Trophoblast cell (in vitro differentiated cells and primary cell): ENCODE results near the gene CDC45.

Experiments
- DNase-seq, 2 donors: peaks; one replicate each; pipeline ENCODE4 v3.0.0-alpha.2; 2016
- H2AFZ ChIP-seq: 2 replicates; pipeline ENCODE4 v1.6.1; 2013; ENCODE audit warnings: low read length, moderate library complexity, mild to moderate bottlenecking; ENCODE audit not compliant: insufficient read depth, poor library complexity
- H2AK5ac ChIP-seq: 2 replicates; pipeline ENCODE4 v1.6.1; 2013; ENCODE audit warnings: mild to moderate bottlenecking, low read length
- H2BK120ac ChIP-seq: 2 replicates; pipeline ENCODE4 v1.6.1; 2013; ENCODE audit warnings: low read length, mild to moderate bottlenecking, moderate library complexity; ENCODE audit not compliant: insufficient read depth, poor library complexity
- H2BK12ac ChIP-seq: 2 replicates; pipeline ENCODE4 v1.6.1; 2013; ENCODE audit warnings: mild to moderate bottlenecking, low read length, moderate library complexity
- H2BK5ac ChIP-seq: 2 replicates; pipeline ENCODE4 v1.6.1; 2013; ENCODE audit warnings: low read length, low read depth, moderate library complexity, mild to moderate bottlenecking; ENCODE audit not compliant: poor library complexity
- H3K14ac ChIP-seq: 2 replicates; pipeline ENCODE4 v1.6.1; 2013; ENCODE audit warnings: mild to moderate bottlenecking, low read length
- H3K18ac ChIP-seq: 2 replicates; pipeline ENCODE4 v1.6.1; 2013; ENCODE audit warnings: mild to moderate bottlenecking, low read length
- H3K23ac ChIP-seq: 2 replicates; pipeline ENCODE4 v1.6.1; 2013; ENCODE audit warnings: low read length
- H3K27ac ChIP-seq: 2 replicates; pipeline ENCODE4 v1.5.1; 2013; ENCODE audit warnings: low read depth, mild to moderate bottlenecking, inconsistent platforms, low read length, moderate library complexity
- H3K27me3 ChIP-seq: 2 replicates; pipeline ENCODE4 v1.6.1; 2013; ENCODE audit warnings: inconsistent platforms, mild to moderate bottlenecking, low read length, moderate library complexity; ENCODE audit not compliant: insufficient read depth
- H3K36me3 ChIP-seq, 2 experiments: 1 replicate in 1 of 2; 2 replicates in 1 of 2; pipeline ENCODE4 v1.6.1; 2013; ENCODE audit warnings: low read length in 2 of 2, mild to moderate bottlenecking in 2 of 2, moderate library complexity in 1 of 2; ENCODE audit not compliant: insufficient read depth in 2 of 2, control insufficient read depth in 1 of 2
- H3K4ac ChIP-seq: 2 replicates; pipeline ENCODE4 v1.6.1; 2013; ENCODE audit warnings: low read depth, mild to moderate bottlenecking, low read length, moderate library complexity
- H3K4me1 ChIP-seq, 2 experiments: 1 replicate in 1 of 2; 2 replicates in 1 of 2; pipeline ENCODE4 v1.6.1; 2013; ENCODE audit warnings: low read length in 2 of 2, mild to moderate bottlenecking in 2 of 2, moderate library complexity in 1 of 2; ENCODE audit not compliant: insufficient read depth in 2 of 2, control insufficient read depth in 1 of 2
- H3K4me2 ChIP-seq: 2 replicates; pipeline ENCODE4 v1.6.1; 2013; ENCODE audit warnings: inconsistent platforms, mild to moderate bottlenecking, low read length, moderate library complexity
- H3K4me3 ChIP-seq: 2 replicates; pipeline ENCODE4 v1.5.1; 2013; ENCODE audit warnings: mild to moderate bottlenecking, low read depth, low read length, inconsistent platforms
- H3K79me1 ChIP-seq: one replicate; pipeline ENCODE4 v1.6.1; 2013; ENCODE audit warnings: low read length
- H3K79me2 ChIP-seq: 2 replicates; pipeline ENCODE4 v1.6.1; 2013; ENCODE audit warnings: low read length, mild to moderate bottlenecking; ENCODE audit not compliant: control insufficient read depth, insufficient read depth, poor library complexity
- H3K9ac ChIP-seq: 2 replicates; pipeline ENCODE4 v1.6.1; 2013; ENCODE audit warnings: mild to moderate bottlenecking, low read length
- H3K9me3 ChIP-seq: 2 replicates; pipeline ENCODE4 v1.6.1; 2013; ENCODE audit warnings: low read depth, mild to moderate bottlenecking, control low read depth, inconsistent platforms, low read length; ENCODE audit not compliant: insufficient read depth
- H4K12ac ChIP-seq: 2 replicates; pipeline ENCODE4 v1.6.1; 2013; ENCODE audit warnings: low read depth, mild to moderate bottlenecking, low read length, moderate library complexity
- H4K8ac ChIP-seq: 2 replicates; pipeline ENCODE4 v1.6.1; 2013; ENCODE audit warnings: low read depth, mild to moderate bottlenecking, low read length, moderate library complexity
- H4K91ac ChIP-seq: one replicate; pipeline ENCODE4 v1.6.1; 2013; ENCODE audit warnings: low read depth, mild to moderate bottlenecking, low read length, moderate library complexity
- WGBS: extraction: QIAGEN DNeasy Blood & Tissue Kit; methylation state at CpG from one replicate; pipeline ENCODE4 v1.1.7; 2013; ENCODE audit warnings: missing lambda C conversion rate; ENCODE audit not compliant: insufficient read length, insufficient coverage; ENCODE audit errors: extremely low coverage; 5-methylcytosine and 5-hydroxymethylcytosine counted together

Gene CDC45

DNA sequence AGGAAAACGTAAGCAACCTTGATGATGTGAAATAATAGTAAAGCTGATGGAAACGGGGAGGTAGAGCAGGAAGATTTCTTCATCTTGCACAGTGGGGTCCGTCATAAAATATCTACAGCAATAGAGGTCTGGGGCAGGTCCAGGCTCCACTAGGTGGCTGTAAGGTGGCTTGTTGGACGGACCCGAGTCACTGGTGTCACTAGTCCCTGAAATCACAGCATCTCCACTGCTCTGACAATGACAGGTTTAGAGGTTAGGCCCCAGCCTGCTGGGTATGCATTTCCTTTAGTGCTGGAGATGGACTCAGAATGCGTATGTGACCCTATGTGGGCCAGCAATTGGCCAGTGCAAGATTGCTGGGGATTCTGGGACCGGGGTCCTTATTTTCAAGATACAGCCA is 69.7 kb downstream of the CDC45 start:
- H2AFZ ChIP-seq = no peak overlapping the region
- H4K8ac ChIP-seq = no peak overlapping the region
- H4K91ac ChIP-seq = no peak overlapping the region
- no peaks in the 10 kb centered on the region for H3K36me3 ChIP-seq
- H3K4me2 ChIP-seq = no peak overlapping the region
- H2BK12ac ChIP-seq = no peak overlapping the region
- no peaks in the 10 kb centered on the region for H3K27me3 ChIP-seq
- no peak overlapping the region for H2AK5ac ChIP-seq
- H3K9me3 ChIP-seq = no peaks in the 10 kb centered on the region
- H3K14ac ChIP-seq = no peak overlapping the region
- H3K4ac ChIP-seq = no peak overlapping the region
- H3K23ac ChIP-seq = no peak overlapping the region
- no peak overlapping the region for H3K27ac ChIP-seq
- no peak overlapping the region for H2BK5ac ChIP-seq
- DNase-seq = no peak
- H3K4me3 ChIP-seq = no peak overlapping the region
- no peaks in the 10 kb centered on the region for H3K4me1 ChIP-seq
- no peaks in the 10 kb centered on the region for H3K79me2 ChIP-seq
- H3K79me1 ChIP-seq = no peaks in the 10 kb centered on the region
- no peak overlapping the region for H3K18ac ChIP-seq
- H4K12ac ChIP-seq = no peak overlapping the region
- no peak overlapping the region for H3K9ac ChIP-seq
- no CpG with 5 or more reads among the region's 7 CpGs for WGBS
- no peak overlapping the region for H2BK120ac ChIP-seq

GRCh38 chr22:19550382-19550781 is 70.7 kb downstream of the CDC45 start:
- Histone ChIP-seq H2BK120ac (no peak overlapping the region), H2AK5ac (no peak overlapping the region), H3K79me2 (no peaks in the 10 kb centered on the region), H3K27ac (no peak overlapping the region), H3K14ac (no peak overlapping the region), H3K4me1 (peaks cover 4 to 6% of the 10 kb centered on the region in 2 experiments), H3K9me3 (no peaks in the 10 kb centered on the region), H3K4me3 (no peak overlapping the region), H4K91ac (no peak overlapping the region), H3K27me3 (no peaks in the 10 kb centered on the region), H4K8ac (no peak overlapping the region), H3K36me3 (no peaks in the 10 kb centered on the region), H3K79me1 (no peaks in the 10 kb centered on the region), H2BK5ac (no peak overlapping the region), H2AFZ (no peak overlapping the region), H3K23ac (no peak overlapping the region), H4K12ac (no peak overlapping the region), H3K4me2 (no peak overlapping the region), H3K18ac (no peak overlapping the region), H3K4ac (no peak overlapping the region), H2BK12ac (no peak overlapping the region), H3K9ac (no peak overlapping the region)
- no CpG with 5 or more reads among the region's 7 CpGs for WGBS
- DNase-seq = no peak

DNA sequence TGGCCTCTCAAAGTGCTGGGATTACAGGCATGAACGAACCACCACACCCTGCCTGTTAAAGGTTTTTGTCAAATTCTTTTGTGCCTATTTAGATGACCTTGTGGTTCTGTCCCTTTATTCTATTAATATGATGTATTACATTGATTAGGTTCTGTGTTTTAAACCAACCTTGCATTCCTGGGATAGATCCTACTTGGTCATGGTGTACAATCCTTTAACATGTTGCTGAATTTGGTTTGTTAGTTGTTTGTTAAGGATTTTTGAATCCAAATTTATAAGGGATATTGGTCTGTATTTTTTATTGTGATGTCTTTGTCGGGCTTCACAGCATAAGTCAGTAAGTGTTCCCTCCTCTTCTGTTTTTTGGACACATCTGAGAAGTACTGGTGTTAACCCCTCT is 73.5 kb downstream of the CDC45 start:
- Histone ChIP-seq H3K79me1 (no peaks in the 10 kb centered on the region), H4K91ac (no peak overlapping the region), H4K8ac (no peak overlapping the region), H2AK5ac (no peak overlapping the region), H3K4me3 (no peak overlapping the region), H3K18ac (no peak overlapping the region), H3K79me2 (no peaks in the 10 kb centered on the region), H3K14ac (no peak overlapping the region), H3K4ac (no peak overlapping the region), H2BK120ac (no peak overlapping the region), H2AFZ (no peak overlapping the region), H4K12ac (no peak overlapping the region), H3K9me3 (peaks cover 2% of the 10 kb centered on the region), H3K27ac (no peak overlapping the region), H2BK5ac (no peak overlapping the region), H3K9ac (no peak overlapping the region), H3K4me2 (no peak overlapping the region), H3K36me3 (no peaks in the 10 kb centered on the region), H2BK12ac (no peak overlapping the region), H3K4me1 (peaks cover 4 to 6% of the 10 kb centered on the region in 2 experiments), H3K23ac (no peak overlapping the region), H3K27me3 (no peaks in the 10 kb centered on the region)
- DNase-seq = no peak
- no CpG with 5 or more reads among the region's 2 CpGs for WGBS

- peak overlapping the region; percentile 46 for H4K12ac ChIP-seq
- H3K27ac ChIP-seq = no peak overlapping the region
- peak; percentile 2 to 22 for DNase-seq
- no peak overlapping the region for H3K9ac ChIP-seq
- H2BK120ac ChIP-seq = no peak overlapping the region
- no peak overlapping the region for H4K8ac ChIP-seq
- no peak overlapping the region for H4K91ac ChIP-seq
- H2AFZ ChIP-seq = no peak overlapping the region
- H3K14ac ChIP-seq = no peak overlapping the region
- no peaks in the 10 kb centered on the region for H3K27me3 ChIP-seq
- H3K4me1 ChIP-seq = peaks cover 4 to 6% of the 10 kb centered on the region in 2 experiments
- no peak overlapping the region for H3K23ac ChIP-seq
- no peaks in the 10 kb centered on the region for H3K79me1 ChIP-seq
- H2AK5ac ChIP-seq = no peak overlapping the region
- no peak overlapping the region for H2BK12ac ChIP-seq
- peaks cover 2% of the 10 kb centered on the region for H3K9me3 ChIP-seq
- no peaks in the 10 kb centered on the region for H3K79me2 ChIP-seq
- WGBS = no CpG with 5 or more reads among the region's 12 CpGs
- H2BK5ac ChIP-seq = no peak overlapping the region
- no peaks in the 10 kb centered on the region for H3K36me3 ChIP-seq
- no peak overlapping the region for H3K4me3 ChIP-seq
- no peak overlapping the region for H3K18ac ChIP-seq
- H3K4me2 ChIP-seq = no peak overlapping the region
- H3K4ac ChIP-seq = no peak overlapping the region
Measured at GRCh38 chr22:19554834-19555404, 75.2 kb downstream of the CDC45 start.
